ENCODE results near the gene SAMMSON. TPM values are rescaled to one million over a fixed set of nuclear protein-coding genes. Genes with fewer than 3 reads are reported as not detected.

The SAMMSON gene
- total and polyA plus RNA-seq, 10 of the 15 experiments (the other 5 are each of a cell fraction or from before 2014, with no cell fraction given): not detected

DNA sequence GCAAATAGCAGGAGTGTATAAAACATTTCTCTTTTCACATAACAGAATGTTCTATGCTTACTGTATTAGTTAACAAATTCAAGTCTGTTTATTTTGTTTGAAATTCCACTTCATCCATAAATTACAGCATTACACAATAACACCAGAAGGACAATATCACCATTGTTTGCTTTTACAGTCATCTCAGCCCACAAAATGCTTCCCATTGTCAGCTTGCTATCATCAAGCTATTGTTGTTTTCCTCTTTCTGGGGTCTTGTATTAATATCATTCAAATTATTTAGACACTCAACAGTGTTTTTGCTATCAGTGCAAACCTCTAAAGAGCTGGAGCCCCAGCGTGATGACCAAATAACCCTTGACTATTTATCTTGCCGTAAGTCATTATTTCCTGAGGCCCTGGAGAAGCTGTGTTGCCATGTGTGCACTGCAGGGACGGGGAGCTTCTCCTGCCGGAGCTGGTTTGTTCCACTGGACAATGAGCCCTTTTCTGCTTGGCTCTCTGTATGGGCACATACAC is 1.1 kb downstream of the SAMMSON start:
- FAIRE-seq (no peak), ATAC-seq (no peak), DNase-seq (ENCODE audit: low read depth, low spot score) (no peak)
- ChIA-PET CTCF (no interaction called here), SMC1A (ENCODE audit: uncharacterized antibody, unreplicated experiment) (no interaction called here), RAD21 (ENCODE audit: unreplicated experiment) (no interaction called here), POLR2A (no interaction called here)
- H3K4me2 ChIP-seq (ENCODE audit: control insufficient read depth, insufficient read depth): no peak overlapping the region
- TF ChIP-seq KAT2A (conservative IDR thresholded peaks at IDR 0.05; ENCODE audit: control insufficient read depth, low read depth, low read length) (no peak), FOS (IDR thresholded peaks at IDR 0.05; ENCODE audit: borderline replicate concordance, extremely low read depth, insufficient read length) (no peak), ZNF384 (IDR thresholded peaks at IDR 0.05; ENCODE audit: borderline replicate concordance, low read depth, low read length) (no peak), IKZF1 (conservative IDR thresholded peaks at IDR 0.05) (no peak), NBN (IDR thresholded peaks at IDR 0.05) (no peak), ZNF274 (IDR thresholded peaks at IDR 0.05; ENCODE audit: insufficient read depth, insufficient read length) (no peak), RELA (IDR thresholded peaks at IDR 0.05; ENCODE audit: borderline replicate concordance, partially characterized antibody) (no peak), TBL1XR1 (IDR thresholded peaks at IDR 0.05; ENCODE audit: low read depth, low read length) (no peak), POLR2AphosphoS2 (IDR thresholded peaks at IDR 0.05; ENCODE audit: low read depth, low read length) (no peak), YY1 (IDR thresholded peaks at IDR 0.05; ENCODE audit: low read depth, low read length) (no peak), SIX5 (IDR thresholded peaks at IDR 0.05; ENCODE audit: low read depth, low read length, severe bottlenecking) (no peak), CBFB (IDR thresholded peaks at IDR 0.05; ENCODE audit: low read depth) (no peak), NR2C2 (IDR thresholded peaks at IDR 0.05; ENCODE audit: borderline replicate concordance, control insufficient read depth, insufficient read length, low read depth) (no peak), RAD21 (IDR thresholded peaks at IDR 0.05; ENCODE audit: insufficient read depth, low read depth, low read length) (no peak)
- TF ChIP-seq, protein P1, sequence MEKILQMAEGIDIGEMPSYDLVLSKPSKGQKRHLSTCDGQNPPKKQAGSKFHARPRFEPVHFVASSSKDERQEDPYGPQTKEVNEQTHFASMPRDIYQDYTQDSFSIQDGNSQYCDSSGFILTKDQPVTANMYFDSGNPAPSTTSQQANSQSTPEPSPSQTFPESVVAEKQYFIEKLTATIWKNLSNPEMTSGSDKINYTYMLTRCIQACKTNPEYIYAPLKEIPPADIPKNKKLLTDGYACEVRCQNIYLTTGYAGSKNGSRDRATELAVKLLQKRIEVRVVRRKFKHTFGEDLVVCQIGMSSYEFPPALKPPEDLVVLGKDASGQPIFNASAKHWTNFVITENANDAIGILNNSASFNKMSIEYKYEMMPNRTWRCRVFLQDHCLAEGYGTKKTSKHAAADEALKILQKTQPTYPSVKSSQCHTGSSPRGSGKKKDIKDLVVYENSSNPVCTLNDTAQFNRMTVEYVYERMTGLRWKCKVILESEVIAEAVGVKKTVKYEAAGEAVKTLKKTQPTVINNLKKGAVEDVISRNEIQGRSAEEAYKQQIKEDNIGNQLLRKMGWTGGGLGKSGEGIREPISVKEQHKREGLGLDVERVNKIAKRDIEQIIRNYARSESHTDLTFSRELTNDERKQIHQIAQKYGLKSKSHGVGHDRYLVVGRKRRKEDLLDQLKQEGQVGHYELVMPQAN (conservative IDR thresholded peaks at IDR 0.05): no peak
- TF ChIP-seq, protein P2, sequence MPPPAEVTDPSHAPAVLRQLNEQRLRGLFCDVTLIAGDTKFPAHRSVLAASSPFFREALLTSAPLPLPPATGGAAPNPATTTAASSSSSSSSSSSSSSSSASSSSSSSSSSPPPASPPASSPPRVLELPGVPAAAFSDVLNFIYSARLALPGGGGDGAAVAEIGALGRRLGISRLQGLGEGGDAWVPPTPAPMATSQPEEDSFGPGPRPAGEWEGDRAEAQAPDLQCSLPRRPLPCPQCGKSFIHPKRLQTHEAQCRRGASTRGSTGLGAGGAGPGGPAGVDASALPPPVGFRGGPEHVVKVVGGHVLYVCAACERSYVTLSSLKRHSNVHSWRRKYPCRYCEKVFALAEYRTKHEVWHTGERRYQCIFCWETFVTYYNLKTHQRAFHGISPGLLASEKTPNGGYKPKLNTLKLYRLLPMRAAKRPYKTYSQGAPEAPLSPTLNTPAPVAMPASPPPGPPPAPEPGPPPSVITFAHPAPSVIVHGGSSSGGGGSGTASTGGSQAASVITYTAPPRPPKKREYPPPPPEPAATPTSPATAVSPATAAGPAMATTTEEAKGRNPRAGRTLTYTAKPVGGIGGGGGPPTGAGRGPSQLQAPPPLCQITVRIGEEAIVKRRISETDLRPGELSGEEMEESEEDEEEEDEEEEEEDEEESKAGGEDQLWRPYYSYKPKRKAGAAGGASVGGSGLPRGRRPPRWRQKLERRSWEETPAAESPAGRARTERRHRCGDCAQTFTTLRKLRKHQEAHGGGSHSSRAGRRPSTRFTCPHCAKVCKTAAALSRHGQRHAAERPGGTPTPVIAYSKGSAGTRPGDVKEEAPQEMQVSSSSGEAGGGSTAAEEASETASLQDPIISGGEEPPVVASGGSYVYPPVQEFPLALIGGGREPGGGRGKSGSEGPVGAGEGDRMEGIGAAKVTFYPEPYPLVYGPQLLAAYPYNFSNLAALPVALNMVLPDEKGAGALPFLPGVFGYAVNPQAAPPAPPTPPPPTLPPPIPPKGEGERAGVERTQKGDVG (CRISPR knock-in tag; IDR thresholded peaks at IDR 0.05): no peak
- TF ChIP-seq, protein P3, sequence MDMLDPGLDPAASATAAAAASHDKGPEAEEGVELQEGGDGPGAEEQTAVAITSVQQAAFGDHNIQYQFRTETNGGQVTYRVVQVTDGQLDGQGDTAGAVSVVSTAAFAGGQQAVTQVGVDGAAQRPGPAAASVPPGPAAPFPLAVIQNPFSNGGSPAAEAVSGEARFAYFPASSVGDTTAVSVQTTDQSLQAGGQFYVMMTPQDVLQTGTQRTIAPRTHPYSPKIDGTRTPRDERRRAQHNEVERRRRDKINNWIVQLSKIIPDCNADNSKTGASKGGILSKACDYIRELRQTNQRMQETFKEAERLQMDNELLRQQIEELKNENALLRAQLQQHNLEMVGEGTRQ (IDR thresholded peaks at IDR 0.05; ENCODE audit: borderline replicate concordance, low read depth, low read length): no peak
- TF ChIP-seq, protein P4, sequence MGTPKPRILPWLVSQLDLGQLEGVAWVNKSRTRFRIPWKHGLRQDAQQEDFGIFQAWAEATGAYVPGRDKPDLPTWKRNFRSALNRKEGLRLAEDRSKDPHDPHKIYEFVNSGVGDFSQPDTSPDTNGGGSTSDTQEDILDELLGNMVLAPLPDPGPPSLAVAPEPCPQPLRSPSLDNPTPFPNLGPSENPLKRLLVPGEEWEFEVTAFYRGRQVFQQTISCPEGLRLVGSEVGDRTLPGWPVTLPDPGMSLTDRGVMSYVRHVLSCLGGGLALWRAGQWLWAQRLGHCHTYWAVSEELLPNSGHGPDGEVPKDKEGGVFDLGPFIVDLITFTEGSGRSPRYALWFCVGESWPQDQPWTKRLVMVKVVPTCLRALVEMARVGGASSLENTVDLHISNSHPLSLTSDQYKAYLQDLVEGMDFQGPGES (IDR thresholded peaks at IDR 0.05): no peak
- H3K9me3 ChIP-seq (replicated peaks; ENCODE audit: control insufficient read depth, insufficient read depth, low read length): no peaks in the 10 kb centered on the region
- H3K79me2 ChIP-seq (ENCODE audit: control insufficient read depth, insufficient read depth, low read length): no peaks in the 10 kb centered on the region
- in situ Hi-C loops (cut with MboI): no loop called here
- intact Hi-C loops (cut with micrococcal nuclease; ENCODE audit: unreplicated experiment): no loop called here
- no peaks in the 10 kb centered on the region for H4K20me1 ChIP-seq (ENCODE audit: control insufficient read depth, insufficient read depth)
- no peak overlapping the region for H3K4me3 ChIP-seq
- no TSS peak for BruUV-seq (replicated peaks)
- 48% methylated on average over 4 of the region's 4 CpGs for WGBS (ENCODE audit: insufficient coverage, insufficient replicate concordance, low lambda C conversion rate, missing lambda C conversion rate)
- H3K27ac ChIP-seq (ENCODE audit: control insufficient read depth, insufficient read depth): no peak overlapping the region
- H3K4me1 ChIP-seq (ENCODE audit: control insufficient read depth, insufficient read depth, low read length): no peaks in the 10 kb centered on the region
- no peak overlapping the region for H2AFZ ChIP-seq (ENCODE audit: control insufficient read depth, low read depth, low read length)
- no peak overlapping the region for H3K9ac ChIP-seq (ENCODE audit: control insufficient read depth, insufficient read depth, low read length)
- no peaks in the 10 kb centered on the region; a peak in 1 of 4 replicates for H3K27me3 ChIP-seq (replicated peaks in 1 of 2; ENCODE audit: control insufficient read depth in 2 of 2, insufficient read depth in 2 of 2, low read length in 1 of 2)
- no peaks in the 10 kb centered on the region for H3K36me3 ChIP-seq (ENCODE audit: control insufficient read depth in 2 of 2, insufficient read depth in 2 of 2, low read length in 1 of 2)

All from GM12878 (cell line).